ENCODE results near the gene NXPH3. TPM values are rescaled to one million over a fixed set of nuclear protein-coding genes. Genes with fewer than 3 reads are reported as not detected.

Gene NXPH3
- total and polyA plus RNA-seq, 10 of the 15 experiments (the other 5 are each of a cell fraction or from before 2014, with no cell fraction given), result 0.08 to 0.35 (median 0.12) TPM; not detected in 2

- Histone ChIP-seq H3K4me1 (ENCODE audit: control insufficient read depth, insufficient read depth, low read length) (no peaks in the 10 kb centered on the region), H4K20me1 (ENCODE audit: control insufficient read depth, insufficient read depth) (no peaks in the 10 kb centered on the region), H3K9me3 (replicated peaks; ENCODE audit: control insufficient read depth, insufficient read depth, low read length) (no peaks in the 10 kb centered on the region), H3K4me3 (no peak overlapping the region), H3K4me2 (ENCODE audit: control insufficient read depth, insufficient read depth) (no peak overlapping the region), H3K9ac (ENCODE audit: control insufficient read depth, insufficient read depth, low read length) (no peak overlapping the region), H3K27ac (ENCODE audit: control insufficient read depth, insufficient read depth) (no peak overlapping the region), H2AFZ (ENCODE audit: control insufficient read depth, low read depth, low read length) (no peak overlapping the region), H3K79me2 (ENCODE audit: control insufficient read depth, insufficient read depth, low read length) (no peaks in the 10 kb centered on the region), H3K27me3 (replicated peaks in 1 of 2; ENCODE audit: control insufficient read depth in 2 of 2, insufficient read depth in 2 of 2, low read length in 1 of 2) (no peaks in the 10 kb centered on the region), H3K36me3 (ENCODE audit: control insufficient read depth in 2 of 2, insufficient read depth in 2 of 2, low read length in 1 of 2) (peaks cover 4 to 8% of the 10 kb centered on the region in 2 experiments; a peak in 3 of 4 replicates)
- intact Hi-C loops (cut with micrococcal nuclease; ENCODE audit: unreplicated experiment), result no loop called here
- ChIA-PET SMC1A (ENCODE audit: uncharacterized antibody, unreplicated experiment) (interaction anchor here (1.6 kb wide), 1 partner anchor 112 kb away, joined by 3 read pairs; the partner anchor contains the start of gene SLC35B1), CTCF (interaction anchor here (0.9 to 1.6 kb wide), 3 partner anchors 26 to 100 kb away, joined by 3 to 4 read pairs (median 3); no protein-coding TSS in a partner anchor), POLR2A (interaction anchor here (0.6 to 0.7 kb wide), 2 partner anchors 66 to 98 kb away, joined by 4 to 6 read pairs; no protein-coding TSS in a partner anchor), RAD21 (ENCODE audit: unreplicated experiment) (interaction anchor here (1.2 kb wide), 1 partner anchor 100 kb away, joined by 3 read pairs; no protein-coding TSS in a partner anchor)
- DNase-seq (ENCODE audit: low read depth, low spot score) (no peak), ATAC-seq (no peak), FAIRE-seq (no peak)
- BruUV-seq (replicated peaks), result no TSS peak
- TF ChIP-seq, protein P1, sequence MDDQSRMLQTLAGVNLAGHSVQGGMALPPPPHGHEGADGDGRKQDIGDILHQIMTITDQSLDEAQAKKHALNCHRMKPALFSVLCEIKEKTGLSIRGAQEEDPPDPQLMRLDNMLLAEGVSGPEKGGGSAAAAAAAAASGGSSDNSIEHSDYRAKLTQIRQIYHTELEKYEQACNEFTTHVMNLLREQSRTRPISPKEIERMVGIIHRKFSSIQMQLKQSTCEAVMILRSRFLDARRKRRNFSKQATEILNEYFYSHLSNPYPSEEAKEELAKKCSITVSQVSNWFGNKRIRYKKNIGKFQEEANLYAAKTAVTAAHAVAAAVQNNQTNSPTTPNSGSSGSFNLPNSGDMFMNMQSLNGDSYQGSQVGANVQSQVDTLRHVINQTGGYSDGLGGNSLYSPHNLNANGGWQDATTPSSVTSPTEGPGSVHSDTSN (IDR thresholded peaks at IDR 0.05; ENCODE audit: insufficient replicate concordance, low read depth, low read length), result no peak
- TF ChIP-seq EGR1 (IDR thresholded peaks at IDR 0.05; ENCODE audit: borderline replicate concordance in 1 of 2, low read depth in 2 of 2, low read length in 2 of 2), result no peak
- TF ChIP-seq RAD21 (IDR thresholded peaks at IDR 0.05; ENCODE audit: insufficient read depth, low read depth, low read length), result no peak
- no peak for TF ChIP-seq PAX5 (IDR thresholded peaks at IDR 0.05; ENCODE audit: borderline replicate concordance, low read depth, low read length)
- TF ChIP-seq PAX8 (IDR thresholded peaks at IDR 0.05), result no peak
- no peak for TF ChIP-seq SMAD1 (IDR thresholded peaks at IDR 0.05; ENCODE audit: low read depth, partially characterized antibody)
- no peak for TF ChIP-seq HDGF (IDR thresholded peaks at IDR 0.05)
- 98% methylated on average over 4 of the region's 4 CpGs for WGBS (ENCODE audit: insufficient coverage, insufficient replicate concordance, low lambda C conversion rate, missing lambda C conversion rate)
- in situ Hi-C loops (cut with MboI), result no loop called here
Observed at GRCh38 chr17:49595980-49596379, 20.3 kb downstream of the NXPH3 start.

Data from GM12878 (cell line).